Esophagus squamous epithelium (tissue), 4 donors: Measurements from ENCODE around the gene AATK.

Source experiments
- POLR2A ChIP-seq, 4 donors: fragments of 450-650 bp; IDR thresholded peaks; one replicate each; pipeline ENCODE4 v1.6.1; 2017; ENCODE audit warnings: antibody characterized with exemption in 4 of 4, mild to moderate bottlenecking in 4 of 4, moderate library complexity in 3 of 4
- TF ChIP-seq, protein P1 (sequence below), 6 experiments: fragments of 450-650 bp in 4 of 6; fragments of 200-600 bp in 2 of 6; sonication (generic) in 2 of 6; IDR thresholded peaks; one replicate each; pipeline ENCODE4 v1.5.1; 2016 to 2019; ENCODE audit warnings: antibody characterized with exemption in 6 of 6, mild to moderate bottlenecking in 4 of 6, moderate library complexity in 4 of 6

GRCh38 chr17:81124377-81124776 is 41.6 kb downstream of the AATK start:
- TF ChIP-seq, protein P1, sequence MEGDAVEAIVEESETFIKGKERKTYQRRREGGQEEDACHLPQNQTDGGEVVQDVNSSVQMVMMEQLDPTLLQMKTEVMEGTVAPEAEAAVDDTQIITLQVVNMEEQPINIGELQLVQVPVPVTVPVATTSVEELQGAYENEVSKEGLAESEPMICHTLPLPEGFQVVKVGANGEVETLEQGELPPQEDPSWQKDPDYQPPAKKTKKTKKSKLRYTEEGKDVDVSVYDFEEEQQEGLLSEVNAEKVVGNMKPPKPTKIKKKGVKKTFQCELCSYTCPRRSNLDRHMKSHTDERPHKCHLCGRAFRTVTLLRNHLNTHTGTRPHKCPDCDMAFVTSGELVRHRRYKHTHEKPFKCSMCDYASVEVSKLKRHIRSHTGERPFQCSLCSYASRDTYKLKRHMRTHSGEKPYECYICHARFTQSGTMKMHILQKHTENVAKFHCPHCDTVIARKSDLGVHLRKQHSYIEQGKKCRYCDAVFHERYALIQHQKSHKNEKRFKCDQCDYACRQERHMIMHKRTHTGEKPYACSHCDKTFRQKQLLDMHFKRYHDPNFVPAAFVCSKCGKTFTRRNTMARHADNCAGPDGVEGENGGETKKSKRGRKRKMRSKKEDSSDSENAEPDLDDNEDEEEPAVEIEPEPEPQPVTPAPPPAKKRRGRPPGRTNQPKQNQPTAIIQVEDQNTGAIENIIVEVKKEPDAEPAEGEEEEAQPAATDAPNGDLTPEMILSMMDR (IDR thresholded peaks at IDR 0.05): no peak
- no peak for TF ChIP-seq POLR2A (IDR thresholded peaks at IDR 0.05)
